GM03348 (cell line): ENCODE measurements around the gene CEBPG.
A peak's percentile ranks its signal among the peaks of the same experiment; 100 is the strongest.

ENCODE experiments used
- DNase-seq: peaks from one replicate; pipeline ENCODE4 v3.0.0; 2012; ENCODE audit warnings: low spot score

Gene CEBPG

GRCh38 chr19:33406521-33407139 lies 33.1 kb downstream of the CEBPG start:
- peak; percentile 92 for DNase-seq

- DNase-seq, result no peak
Measured at GRCh38 chr19:33407140-33407551, 33.6 kb downstream of the CEBPG start.

GRCh38 chr19:33407716-33408115 lies 34.2 kb downstream of the CEBPG start:
- DNase-seq, result no peak

- DNase-seq, result no peak
Measured at GRCh38 chr19:33408116-33408515, 34.6 kb downstream of the CEBPG start.

GRCh38 chr19:33408538-33409434 lies 35.3 kb downstream of the CEBPG start:
- no peak for DNase-seq

GRCh38 chr19:33409906-33410685 lies 36.6 kb downstream of the CEBPG start:
- DNase-seq, result no peak

GRCh38 chr19:33410915-33411401 lies 37.4 kb downstream of the CEBPG start:
- DNase-seq, result no peak

GRCh38 chr19:33411621-33412180 lies 38.2 kb downstream of the CEBPG start:
- no peak for DNase-seq

- no peak for DNase-seq
Measured at GRCh38 chr19:33412601-33413425, 39.3 kb downstream of the CEBPG start.

- DNase-seq, result no peak
Measured at GRCh38 chr19:33413426-33413725, 39.9 kb downstream of the CEBPG start.

- no peak for DNase-seq
Measured at GRCh38 chr19:33413868-33414666, 40.6 kb downstream of the CEBPG start.

GRCh38 chr19:33414667-33415605 lies 41.4 kb downstream of the CEBPG start:
- no peak for DNase-seq

- peak; percentile 79 for DNase-seq
Measured at GRCh38 chr19:33416307-33417215, 43.1 kb downstream of the CEBPG start.

GRCh38 chr19:33417751-33418150 lies 44.2 kb downstream of the CEBPG start:
- DNase-seq, result no peak

- no peak for DNase-seq
Measured at GRCh38 chr19:33418461-33418860, 45.0 kb downstream of the CEBPG start.

- no peak for DNase-seq
Measured at GRCh38 chr19:33418871-33419787, 45.6 kb downstream of the CEBPG start.

GRCh38 chr19:33419788-33420130 lies 46.2 kb downstream of the CEBPG start:
- no peak for DNase-seq
